NCI-H345 treated with DMSO at 0.1 percent for 48 hours (cell line): ENCODE results near the gene SPSB4.
A peak's percentile ranks its signal among the peaks of the same experiment; 100 is the strongest.
"Not testable (repeated sequence)": the region's sequence is repeated elsewhere in the genome, so short reads cannot be mapped to it uniquely, and the experiment has no call there.

Source experiments
- DNase-seq: peaks from one replicate; lab custom pipeline; 2025; ENCODE audit not compliant: unreplicated experiment; lab: John Stamatoyannopoulos, UW

SPSB4 gene

DNA sequence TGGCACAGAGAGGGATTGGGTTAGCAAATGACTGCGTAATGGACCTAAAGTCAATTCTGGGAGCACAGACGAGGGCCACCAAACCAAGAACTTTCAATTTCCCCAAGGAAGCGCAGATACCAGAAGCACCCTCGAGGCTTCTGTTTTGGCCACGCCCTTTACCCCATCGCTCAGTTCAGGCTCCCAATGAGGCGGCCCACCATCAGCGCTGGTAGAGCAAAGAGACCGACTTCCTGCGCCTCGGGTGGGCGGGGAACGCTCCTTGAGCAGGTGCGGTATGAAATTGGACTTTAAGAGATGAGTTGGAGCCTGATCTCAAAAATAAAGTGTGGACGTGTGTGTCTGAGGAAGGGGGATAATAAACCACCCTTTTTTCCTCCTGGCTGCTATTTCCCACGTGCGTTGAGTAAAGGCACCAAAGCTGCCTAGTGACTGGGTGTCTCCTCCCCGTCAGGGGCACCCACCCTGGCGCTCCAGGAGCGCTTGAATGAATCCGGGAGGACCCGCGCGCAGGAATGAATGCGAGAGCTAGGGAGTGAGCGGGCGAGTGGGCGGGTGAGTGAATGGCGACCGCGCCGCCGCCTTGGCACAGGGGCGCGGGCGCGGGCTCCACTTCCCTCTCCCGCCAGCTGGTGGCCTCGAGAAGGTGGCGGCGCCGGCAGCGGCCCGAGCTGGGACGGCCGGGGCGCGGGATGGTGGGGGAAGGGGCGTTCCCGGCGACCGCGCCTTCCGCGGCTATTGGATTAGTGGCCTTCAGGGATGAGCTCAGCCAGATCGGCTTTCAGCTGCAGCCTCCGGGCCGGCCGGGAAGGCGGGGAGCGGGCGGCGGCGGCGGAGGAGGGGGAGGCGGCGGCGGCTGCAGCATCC lies at the start of gene SPSB4:
Gene SPSB4, plus strand, starts transcription at position 772 of the 867 bp plus-strand sequence. CDS start 14,758 bp downstream, outside the sequence.
- no peak for DNase-seq

DNA sequence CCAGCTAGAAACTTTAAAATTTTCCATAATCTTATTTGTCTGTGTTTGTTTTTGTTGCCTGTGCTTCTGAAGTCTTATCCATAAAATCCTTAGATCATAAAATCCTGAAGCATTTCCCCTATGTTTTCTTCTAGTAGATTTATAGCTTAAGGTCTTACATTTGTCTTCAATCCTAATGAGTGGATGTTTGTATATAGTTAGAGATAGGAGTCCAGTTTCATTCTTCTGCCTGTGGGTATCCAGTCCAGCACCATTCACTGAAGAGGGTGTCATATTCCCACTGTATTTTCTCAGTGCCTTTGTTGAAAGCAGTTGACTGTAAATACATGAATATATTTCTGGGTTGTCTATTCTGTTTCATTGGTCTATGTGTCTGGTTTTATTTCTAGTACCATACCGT lies 44.8 kb upstream of the SPSB4 start:
- DNase-seq: no peak

DNA sequence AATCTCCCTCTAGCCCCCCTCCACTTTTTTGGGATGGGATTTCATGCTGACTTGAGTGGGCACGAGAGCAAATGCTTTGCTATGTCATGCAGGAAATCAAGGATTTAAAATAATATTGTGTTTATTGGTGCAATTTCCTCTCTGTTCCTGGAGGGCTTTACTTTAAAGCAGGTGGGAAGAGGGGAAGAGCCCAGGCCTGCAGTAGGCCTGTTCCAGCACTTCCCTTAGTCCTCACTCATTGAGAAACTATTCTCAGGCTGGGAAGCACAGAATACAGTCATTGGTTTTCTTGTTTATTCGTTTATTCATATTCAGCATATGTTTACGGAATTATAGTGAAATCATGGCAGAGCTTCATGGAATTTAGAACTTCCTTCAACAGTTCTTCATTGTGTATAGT lies 41.7 kb upstream of the SPSB4 start:
- DNase-seq: no peak

DNA sequence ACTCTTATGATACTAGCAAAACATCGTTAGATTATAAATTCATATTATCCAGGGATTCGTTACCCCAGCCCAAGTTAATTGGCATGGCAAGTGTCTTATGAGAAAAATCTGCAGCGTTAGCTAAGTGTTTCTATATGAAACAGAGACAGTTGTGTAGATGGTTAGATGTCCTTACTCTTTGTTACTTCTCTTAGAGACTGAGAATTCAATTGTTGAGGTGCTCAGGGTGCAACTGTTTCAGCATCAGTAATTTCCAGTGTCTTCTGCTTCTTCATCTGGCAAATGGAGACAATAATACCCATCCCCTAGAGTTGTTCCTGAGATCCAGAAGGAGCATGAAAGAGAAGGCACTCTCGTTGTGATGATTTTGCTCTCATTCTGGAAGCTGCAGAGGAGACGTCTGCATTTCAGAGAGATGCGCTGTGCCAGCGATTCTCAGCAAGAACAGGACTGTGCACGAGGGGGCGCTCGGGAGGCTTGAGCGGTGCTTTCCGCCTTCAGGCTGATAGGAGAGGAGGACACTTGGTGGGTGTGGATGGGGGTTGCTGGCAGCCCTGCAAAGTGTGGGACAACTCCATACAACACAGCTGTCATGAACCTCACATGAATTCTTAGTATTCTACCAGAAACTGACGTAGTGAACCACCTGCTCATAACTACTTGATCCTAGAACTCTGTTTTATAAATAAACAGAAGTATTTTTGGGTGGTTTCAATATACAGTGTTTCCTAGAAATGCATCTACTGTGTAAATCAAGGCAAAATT lies 39.7 kb upstream of the SPSB4 start:
- peak; percentile 6 for DNase-seq

DNA sequence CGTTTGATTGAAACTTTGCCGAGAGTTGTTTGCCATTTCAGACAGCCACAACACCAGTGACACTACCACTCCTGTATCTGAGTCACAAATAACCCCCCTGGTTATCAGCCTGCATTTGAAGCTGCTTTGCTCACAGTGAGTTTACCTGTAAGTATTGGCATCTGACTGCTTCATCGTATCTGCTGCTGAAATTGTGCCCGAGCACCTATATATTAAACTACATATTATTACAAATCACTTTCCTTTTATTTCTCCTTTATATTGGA lies 39.2 kb upstream of the SPSB4 start:
- no peak for DNase-seq

DNA sequence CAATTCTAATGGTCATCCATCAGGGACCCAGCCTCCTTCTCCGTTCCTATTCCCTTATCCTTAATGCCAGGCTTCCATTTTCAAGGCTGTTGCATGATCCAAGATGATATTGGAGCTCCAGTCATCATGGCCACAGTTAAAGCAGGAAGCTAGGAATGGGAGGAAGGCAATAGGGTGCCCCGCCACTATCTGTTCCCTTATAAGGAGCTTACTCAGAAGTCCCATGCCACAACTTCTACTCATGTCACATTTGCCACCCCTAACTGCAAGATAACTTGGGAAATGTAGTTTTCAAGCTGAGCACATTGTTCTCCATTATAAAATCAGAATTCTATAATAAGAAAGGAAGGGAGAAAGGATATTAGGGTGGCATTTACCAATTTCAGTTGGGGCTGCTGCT lies 38.6 kb upstream of the SPSB4 start:
- no peak for DNase-seq

DNA sequence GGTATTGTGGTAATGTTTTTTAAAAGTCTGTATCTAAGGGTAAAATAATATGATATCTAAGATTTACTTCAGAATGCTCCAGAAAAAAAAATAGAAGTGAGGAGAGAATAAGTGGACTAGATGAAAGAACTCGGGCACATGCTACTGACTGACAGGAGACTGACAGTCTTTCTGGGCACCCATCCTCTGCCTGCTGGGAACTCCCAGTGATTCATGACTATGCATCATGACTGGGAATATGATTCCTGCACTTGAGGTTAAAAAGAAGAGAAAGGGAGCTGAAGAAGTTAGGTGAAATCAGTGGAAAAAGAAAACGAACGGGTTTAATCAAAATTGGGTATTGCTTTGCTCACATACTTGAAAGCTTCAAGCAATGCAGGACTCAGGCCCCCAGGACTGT lies 35.7 kb upstream of the SPSB4 start:
- no peak for DNase-seq

DNA sequence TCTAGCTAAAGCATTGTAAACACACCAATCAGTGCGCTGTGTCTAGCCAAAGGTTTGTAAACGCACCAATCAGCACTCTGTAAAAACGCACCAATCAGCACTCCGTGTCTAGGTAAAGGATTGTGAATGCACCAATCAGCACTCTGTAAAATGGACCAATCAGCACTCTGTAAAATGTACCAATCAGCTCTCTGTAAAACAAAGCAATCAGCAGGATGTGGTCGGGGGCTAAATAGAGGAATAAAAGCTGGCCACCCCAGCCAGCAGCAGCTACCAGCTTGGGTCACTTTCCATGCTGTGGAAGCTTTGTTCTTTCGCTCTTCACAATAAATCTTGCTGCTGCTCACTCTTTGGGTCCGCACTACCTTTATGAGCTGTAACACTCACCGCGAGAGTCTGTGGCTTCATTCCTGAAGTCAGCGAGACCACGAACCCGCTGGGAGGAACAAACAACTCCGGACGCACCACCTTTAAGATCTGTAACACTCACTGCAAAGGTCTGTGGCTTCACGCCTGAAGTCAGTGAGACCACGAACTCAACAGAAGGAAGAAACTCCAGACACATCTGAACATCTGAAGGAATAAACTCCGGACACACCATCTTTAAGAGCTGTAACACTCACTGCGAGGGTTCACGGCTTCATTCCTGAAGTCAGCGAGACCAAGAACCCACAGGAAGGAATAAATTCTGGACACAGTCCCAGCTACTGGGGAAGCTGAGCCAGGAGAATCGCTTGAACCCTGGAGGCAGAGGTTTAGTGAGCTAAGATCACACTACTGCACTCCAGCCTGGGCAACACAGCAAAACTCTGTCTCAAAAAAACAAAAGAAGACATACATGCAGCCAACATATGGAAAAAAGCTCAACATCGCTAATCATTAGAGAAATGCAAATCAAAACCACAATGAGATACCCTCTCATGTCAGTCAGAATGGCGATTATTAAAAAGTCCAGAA lies 33.5 kb upstream of the SPSB4 start:
- DNase-seq: not testable (repeated sequence)

DNA sequence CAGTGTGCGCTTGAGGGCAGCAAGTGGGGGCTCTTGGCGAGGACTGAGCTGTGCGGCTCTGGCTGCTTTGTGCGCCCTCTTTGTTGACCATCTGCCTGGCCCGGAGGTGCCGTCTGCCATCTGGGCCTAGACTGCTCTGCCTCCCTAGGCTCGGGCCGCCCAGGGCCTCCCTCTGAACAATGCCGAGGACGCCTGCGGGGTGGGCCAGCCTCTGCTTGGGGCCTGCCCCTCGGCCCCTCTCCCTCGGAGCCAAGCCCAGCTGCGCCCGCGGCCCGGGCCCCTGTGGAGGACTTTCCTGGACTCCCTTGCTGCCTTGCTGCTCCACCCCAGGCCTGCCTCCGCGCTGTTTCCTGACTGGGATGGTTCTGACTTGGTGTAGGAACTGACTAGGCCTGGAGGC lies 31.9 kb upstream of the SPSB4 start:
- DNase-seq: no peak

DNA sequence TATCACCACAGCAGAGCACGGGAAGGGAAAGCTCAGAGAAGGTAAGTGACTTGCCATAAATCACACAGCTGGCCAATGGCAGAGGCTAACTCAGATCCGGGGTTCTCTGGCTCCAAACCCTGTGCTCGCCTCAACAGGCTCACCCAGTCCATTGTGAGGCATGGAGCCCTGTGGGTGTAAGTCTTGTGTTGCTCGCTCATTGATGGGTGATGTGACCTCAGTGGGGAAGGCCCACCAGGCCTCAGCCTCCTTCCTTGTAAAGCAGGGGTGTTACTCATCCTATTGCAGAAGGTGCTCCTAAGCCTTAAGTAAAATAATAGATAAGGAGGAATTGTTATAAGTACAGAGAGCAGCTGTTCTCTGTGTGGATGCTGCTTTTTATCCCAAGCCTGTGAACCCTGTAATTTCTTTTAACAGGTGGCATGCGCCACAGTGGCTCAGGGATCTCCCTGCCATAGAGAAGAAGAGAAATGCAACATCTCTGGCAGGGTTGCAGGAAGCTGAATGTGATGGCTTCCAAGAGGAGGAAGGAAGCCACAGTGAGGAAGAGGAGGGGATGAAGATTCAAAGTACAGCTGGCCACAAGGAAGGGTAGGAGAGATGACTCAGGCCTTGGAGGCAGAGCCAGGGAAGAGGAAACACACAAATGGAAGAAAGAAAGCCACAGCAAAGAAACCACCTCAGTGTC lies 30.9 kb upstream of the SPSB4 start:
- DNase-seq: no peak

DNA sequence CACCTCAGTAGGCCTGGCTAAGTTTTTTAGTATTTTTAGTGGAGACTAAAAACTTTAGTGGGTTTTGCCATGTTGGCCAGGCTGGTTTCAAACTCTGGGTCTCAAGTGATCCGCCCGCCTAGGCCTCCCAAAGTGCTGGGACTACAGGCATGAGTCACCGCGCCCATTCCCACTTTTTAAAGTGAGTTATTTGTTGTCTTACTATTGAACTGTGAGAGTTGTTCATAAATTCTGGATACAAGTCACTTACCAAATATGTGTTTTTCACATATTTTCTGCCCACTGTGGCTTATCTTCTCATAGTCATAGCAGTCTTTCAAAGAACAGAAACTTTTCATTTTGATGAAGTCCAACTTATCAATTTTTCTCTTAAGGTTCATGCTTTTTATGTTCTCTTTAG lies 29.9 kb upstream of the SPSB4 start:
- DNase-seq: no peak

DNA sequence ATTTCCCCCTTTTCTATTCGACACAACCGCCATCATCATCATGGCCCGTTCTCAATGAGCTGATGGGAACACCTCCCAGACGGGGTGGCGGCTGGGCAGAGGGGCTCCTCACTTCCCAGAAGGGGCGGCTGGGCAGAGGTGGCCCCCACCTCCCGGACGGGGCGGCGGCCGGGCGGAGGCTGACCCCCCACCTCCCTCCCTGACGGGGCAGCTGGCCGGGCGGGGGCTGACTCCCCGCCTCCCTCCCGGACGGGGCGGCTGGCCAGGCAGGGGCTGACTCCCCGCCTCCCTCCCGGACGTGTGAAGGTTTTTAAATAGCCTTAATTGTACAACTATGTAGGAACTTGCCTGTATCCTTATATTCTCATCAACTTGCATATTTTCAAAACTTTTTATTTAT lies 20.9 kb upstream of the SPSB4 start:
- no peak for DNase-seq

DNA sequence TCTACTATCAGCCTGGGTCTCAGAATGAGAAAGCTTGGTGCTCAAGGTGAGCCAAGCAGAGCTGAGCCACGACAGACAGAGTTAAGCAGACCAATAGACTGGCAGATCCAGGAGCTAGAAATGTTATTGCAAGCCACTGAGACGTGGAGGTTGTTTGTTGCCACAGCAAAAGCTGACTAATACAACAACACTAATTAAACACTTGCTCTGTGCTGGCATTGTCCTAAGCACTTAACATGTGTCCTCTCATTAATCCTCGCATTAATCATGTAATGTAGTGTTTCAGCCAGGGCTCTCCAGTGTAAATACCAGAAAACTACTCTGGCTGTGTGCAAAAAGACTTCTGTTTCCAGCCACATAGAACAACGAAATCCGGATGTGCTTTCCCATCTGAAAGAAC lies 11.6 kb upstream of the SPSB4 start:
- no peak for DNase-seq

DNA sequence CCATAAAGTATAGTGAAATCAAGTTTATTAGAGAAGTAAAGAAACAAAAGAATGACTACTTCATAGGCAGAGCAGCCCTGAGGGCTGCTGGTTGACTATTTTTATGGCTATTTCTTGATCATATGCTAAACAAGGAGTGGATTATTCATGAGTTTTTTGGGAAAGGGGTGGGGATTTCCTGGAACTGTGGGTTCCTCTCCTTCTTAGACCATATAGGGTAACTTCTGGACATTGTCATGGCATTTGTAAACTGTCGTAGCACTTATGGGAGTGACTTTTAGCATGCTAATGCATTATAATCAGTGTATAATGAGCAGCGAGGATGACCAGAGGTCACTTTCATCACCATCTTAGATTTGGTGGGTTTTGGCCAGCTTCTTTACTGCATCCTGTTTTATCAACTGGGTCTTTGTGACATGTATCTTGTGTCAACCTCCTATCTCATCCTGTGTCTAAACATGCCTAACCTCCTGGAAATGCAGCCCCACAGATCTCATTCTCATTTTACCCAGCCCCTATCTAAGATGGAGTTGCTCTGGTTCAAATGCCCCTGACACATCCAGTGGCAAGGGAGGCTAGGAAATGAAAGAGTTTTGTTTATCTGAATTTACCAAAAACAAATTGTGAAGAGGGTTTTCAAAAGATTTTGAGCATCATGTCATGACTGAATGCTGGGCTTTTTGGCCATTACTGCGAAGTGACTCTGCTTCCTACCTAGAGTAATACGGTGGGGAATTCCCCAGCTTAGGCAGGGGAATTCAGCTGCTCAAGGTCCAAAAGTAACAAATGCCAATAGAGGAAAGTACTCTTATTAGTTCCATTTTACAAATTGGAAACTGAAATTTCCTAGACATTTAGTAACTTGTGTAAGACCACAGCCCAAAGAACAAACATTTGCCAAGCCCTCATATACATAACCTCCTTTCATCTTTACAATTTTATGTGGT lies 6.2 kb upstream of the SPSB4 start:
- DNase-seq: no peak

DNA sequence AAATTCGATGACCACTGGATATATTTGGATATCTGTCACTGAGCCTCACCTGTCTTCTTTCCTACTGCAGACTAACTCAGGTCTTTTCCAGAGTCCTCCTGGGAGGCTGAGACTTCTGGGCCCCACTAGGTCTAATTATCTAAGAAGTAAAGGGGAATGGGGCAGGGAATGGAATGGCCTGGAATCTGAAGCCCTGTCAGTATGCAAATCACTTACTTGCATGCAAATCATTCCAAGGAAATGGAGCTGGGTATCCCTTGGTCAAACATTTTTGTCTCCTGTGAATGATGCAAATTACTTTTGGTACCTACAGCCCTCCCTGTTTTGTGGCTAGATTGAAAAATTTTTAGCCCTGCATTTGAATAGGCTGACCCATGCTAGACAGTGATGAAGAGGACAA lies 5.3 kb upstream of the SPSB4 start:
- DNase-seq: no peak

DNA sequence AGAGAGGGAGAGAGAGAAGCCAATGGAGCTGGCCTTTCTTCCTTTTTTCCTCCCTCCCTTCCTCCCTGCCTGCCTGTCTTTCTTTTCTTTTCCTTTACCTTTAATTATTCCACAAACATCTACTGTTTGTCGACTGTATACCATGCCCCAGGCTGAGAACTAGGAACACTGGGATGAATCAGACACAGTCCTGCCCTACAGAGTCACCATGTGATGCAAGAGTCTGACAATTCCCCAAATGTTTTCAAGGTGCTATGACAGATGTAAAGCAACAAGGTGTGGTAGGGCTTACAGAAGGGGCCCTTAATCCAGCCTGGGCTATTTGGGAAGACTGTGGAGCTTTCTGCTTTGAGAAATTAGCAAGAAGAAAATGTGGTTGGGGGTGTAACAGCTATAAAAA lies 4.0 kb upstream of the SPSB4 start:
- no peak for DNase-seq

DNA sequence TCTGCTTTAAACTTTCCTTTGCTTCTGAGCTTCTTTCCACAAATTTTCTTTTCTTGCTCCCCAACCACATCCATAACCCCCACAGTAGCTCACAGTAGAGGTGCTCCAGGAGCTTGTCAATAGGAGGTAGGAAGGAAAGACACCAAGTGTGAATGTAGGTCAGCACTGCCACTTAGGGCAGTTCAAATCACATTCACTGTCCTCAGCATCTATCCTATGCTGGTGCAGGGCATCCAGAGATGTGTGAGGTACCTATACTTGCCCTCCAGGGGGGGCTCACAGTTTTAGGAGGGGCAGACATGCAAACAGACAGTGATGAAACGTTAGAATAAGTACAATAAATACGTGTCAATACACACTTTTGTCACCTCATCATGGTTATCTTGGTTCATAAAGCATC lies 1.5 kb upstream of the SPSB4 start:
- no peak for DNase-seq

DNA sequence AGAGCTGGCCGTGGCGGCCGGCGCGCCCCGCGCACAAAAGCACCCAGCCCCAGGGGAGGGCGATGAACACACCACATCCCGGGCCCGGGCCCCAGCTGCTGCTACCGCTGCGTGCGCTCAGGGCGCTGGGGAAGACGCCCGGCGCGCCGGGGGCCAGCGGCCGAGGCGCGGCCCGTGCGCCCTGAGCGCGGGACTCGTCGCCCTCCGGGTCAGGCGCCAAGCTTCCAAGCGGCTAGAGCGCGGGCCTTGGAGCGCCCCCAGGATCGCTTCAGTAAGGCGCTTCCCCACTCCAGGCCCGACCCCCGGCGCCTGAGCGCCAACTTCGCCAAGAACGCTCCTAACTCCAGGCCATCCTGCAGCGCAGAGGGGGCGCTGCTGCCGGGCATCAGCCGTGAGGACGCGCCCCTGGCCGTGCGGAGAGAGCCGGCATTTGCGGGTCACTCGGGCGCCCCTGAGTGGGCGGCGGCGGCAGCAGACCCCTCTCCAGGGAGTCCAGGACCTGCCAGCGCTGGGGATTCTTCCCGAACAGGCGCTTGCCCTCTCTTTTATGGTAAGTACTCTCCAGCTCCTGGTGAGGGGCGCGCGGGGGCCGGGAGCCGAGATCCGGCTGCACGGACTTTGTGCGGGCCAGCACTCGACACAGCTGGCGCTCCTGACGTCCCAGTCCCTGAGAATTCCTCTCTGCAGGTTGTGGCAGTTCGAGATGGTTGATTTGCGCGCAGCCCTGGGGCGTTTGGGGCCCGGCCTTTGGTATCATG lies 475 bp downstream of the SPSB4 start:
- no peak for DNase-seq
